Measurements from ENCODE around the gene AKT2. TPM values are rescaled to one million over a fixed set of nuclear protein-coding genes. Genes with fewer than 3 reads are reported as not detected.
A peak's percentile ranks its signal among the peaks of the same experiment; 100 is the strongest.

The AKT2 gene
- total and polyA plus RNA-seq, 10 of the 15 experiments (the other 5 are each of a cell fraction or from before 2014, with no cell fraction given), result 1.0 to 185 (median 71.5) TPM

GRCh38 chr19:40286971-40287421 is 1.9 kb upstream of the AKT2 start:
- in situ Hi-C loops (cut with MboI), result no loop called here
- no peak overlapping the region for H3K4me2 ChIP-seq (ENCODE audit: control insufficient read depth, insufficient read depth)
- peaks cover 31% of the 10 kb centered on the region for H3K79me2 ChIP-seq (ENCODE audit: control insufficient read depth, insufficient read depth, low read length)
- H3K4me1 ChIP-seq (ENCODE audit: control insufficient read depth, insufficient read depth, low read length), result peaks cover 8% of the 10 kb centered on the region
- ChIA-PET SMC1A (ENCODE audit: uncharacterized antibody, unreplicated experiment) (no interaction called here), RAD21 (ENCODE audit: unreplicated experiment) (no interaction called here), CTCF (interaction anchor here (1.0 kb wide), 1 partner anchor 177 kb away, joined by 3 read pairs; no protein-coding TSS in a partner anchor), POLR2A (interaction anchor here (0.7 to 1.0 kb wide), 2 partner anchors 21 to 291 kb away, joined by 3 to 4 read pairs; no protein-coding TSS in a partner anchor)
- H4K20me1 ChIP-seq (ENCODE audit: control insufficient read depth, insufficient read depth), result no peaks in the 10 kb centered on the region
- no TSS peak for BruUV-seq (replicated peaks)
- FAIRE-seq (no peak), ATAC-seq (no peak), DNase-seq (ENCODE audit: low read depth, low spot score) (no peak)
- no peaks in the 10 kb centered on the region for H3K27me3 ChIP-seq (replicated peaks in 1 of 2; ENCODE audit: control insufficient read depth in 2 of 2, insufficient read depth in 2 of 2, low read length in 1 of 2)
- H3K27ac ChIP-seq (ENCODE audit: control insufficient read depth, insufficient read depth), result no peak overlapping the region
- peaks cover 0 to 3% of the 10 kb centered on the region in 2 experiments; a peak in 1 of 4 replicates for H3K36me3 ChIP-seq (ENCODE audit: control insufficient read depth in 2 of 2, insufficient read depth in 2 of 2, low read length in 1 of 2)
- H3K9me3 ChIP-seq (replicated peaks; ENCODE audit: control insufficient read depth, insufficient read depth, low read length), result no peaks in the 10 kb centered on the region
- H2AFZ ChIP-seq (ENCODE audit: control insufficient read depth, low read depth, low read length), result peak overlapping the region; percentile 65
- intact Hi-C loops (cut with micrococcal nuclease; ENCODE audit: unreplicated experiment), result no loop called here
- WGBS (ENCODE audit: insufficient coverage, insufficient replicate concordance, low lambda C conversion rate, missing lambda C conversion rate), result 100% methylated on average over 5 of the region's 8 CpGs
- H3K9ac ChIP-seq (ENCODE audit: control insufficient read depth, insufficient read depth, low read length), result no peak overlapping the region
- no peak for TF ChIP-seq WRNIP1 (IDR thresholded peaks at IDR 0.05; ENCODE audit: borderline replicate concordance, low read depth, low read length)
- no peak for TF ChIP-seq EP300 (IDR thresholded peaks at IDR 0.05; ENCODE audit: borderline replicate concordance in 1 of 2, control insufficient read depth in 1 of 2, low read depth in 2 of 2, low read length in 2 of 2)
- TF ChIP-seq RAD21 (IDR thresholded peaks at IDR 0.05; ENCODE audit: insufficient read depth, low read depth, low read length), result no peak
- TF ChIP-seq ZNF622 (IDR thresholded peaks at IDR 0.05), result no peak
- TF ChIP-seq NRF1 (conservative IDR thresholded peaks at IDR 0.05; ENCODE audit: low read depth, low read length), result no peak
- no peak for TF ChIP-seq ZBTB33 (IDR thresholded peaks at IDR 0.05)
- no peak for TF ChIP-seq ZNF217 (IDR thresholded peaks at IDR 0.05)
- TF ChIP-seq BCL3 (IDR thresholded peaks at IDR 0.05; ENCODE audit: borderline replicate concordance, insufficient read depth, low read depth, low read length, poor library complexity, severe bottlenecking), result no peak
- no peak for TF ChIP-seq MEF2A (IDR thresholded peaks at IDR 0.05; ENCODE audit: insufficient read depth, low read depth, low read length)
- no peak overlapping the region for H3K4me3 ChIP-seq

Data from GM12878 (cell line).